Ramos (cell line): Measurements from ENCODE around the gene ADGRE1.
"Not testable (repeated sequence)": the region's sequence is repeated elsewhere in the genome, so short reads cannot be mapped to it uniquely, and the experiment has no call there.

Experiments used
- in situ Hi-C: fragments of 300-500 bp; cut with MboI; formaldehyde crosslinking; loops from one replicate; pipeline ENCODE4 v1.14.3; 2022; ENCODE audit warnings: low sequenced_read_pairs; ENCODE audit not compliant: unreplicated experiment

Gene ADGRE1, protein sequence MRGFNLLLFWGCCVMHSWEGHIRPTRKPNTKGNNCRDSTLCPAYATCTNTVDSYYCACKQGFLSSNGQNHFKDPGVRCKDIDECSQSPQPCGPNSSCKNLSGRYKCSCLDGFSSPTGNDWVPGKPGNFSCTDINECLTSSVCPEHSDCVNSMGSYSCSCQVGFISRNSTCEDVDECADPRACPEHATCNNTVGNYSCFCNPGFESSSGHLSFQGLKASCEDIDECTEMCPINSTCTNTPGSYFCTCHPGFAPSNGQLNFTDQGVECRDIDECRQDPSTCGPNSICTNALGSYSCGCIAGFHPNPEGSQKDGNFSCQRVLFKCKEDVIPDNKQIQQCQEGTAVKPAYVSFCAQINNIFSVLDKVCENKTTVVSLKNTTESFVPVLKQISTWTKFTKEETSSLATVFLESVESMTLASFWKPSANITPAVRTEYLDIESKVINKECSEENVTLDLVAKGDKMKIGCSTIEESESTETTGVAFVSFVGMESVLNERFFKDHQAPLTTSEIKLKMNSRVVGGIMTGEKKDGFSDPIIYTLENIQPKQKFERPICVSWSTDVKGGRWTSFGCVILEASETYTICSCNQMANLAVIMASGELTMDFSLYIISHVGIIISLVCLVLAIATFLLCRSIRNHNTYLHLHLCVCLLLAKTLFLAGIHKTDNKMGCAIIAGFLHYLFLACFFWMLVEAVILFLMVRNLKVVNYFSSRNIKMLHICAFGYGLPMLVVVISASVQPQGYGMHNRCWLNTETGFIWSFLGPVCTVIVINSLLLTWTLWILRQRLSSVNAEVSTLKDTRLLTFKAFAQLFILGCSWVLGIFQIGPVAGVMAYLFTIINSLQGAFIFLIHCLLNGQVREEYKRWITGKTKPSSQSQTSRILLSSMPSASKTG

DNA sequence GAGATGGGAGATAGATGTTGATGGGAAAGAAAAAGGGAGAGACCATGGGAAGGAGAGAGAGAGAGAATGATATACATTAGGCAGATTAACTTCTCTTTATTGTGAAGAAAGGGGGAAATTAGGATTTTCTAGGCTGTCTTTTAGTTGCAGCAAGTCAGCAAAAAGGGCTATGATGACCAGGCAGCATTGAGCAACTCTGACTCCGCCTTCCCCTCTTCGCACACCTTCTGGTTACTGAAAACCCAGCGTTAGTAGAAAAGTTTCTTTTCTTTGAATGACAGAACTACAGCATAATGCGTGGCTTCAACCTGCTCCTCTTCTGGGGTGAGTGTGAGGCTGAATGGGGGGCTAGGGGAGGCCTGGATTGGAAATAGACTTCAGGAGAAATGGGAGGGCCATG, at the start of gene ADGRE1:
ADGRE1 (plus strand) TSS at position 264 of the 400 bp plus-strand sequence; CDS start at position 294, 30 bp downstream.
- in situ Hi-C loops: no loop called here

DNA sequence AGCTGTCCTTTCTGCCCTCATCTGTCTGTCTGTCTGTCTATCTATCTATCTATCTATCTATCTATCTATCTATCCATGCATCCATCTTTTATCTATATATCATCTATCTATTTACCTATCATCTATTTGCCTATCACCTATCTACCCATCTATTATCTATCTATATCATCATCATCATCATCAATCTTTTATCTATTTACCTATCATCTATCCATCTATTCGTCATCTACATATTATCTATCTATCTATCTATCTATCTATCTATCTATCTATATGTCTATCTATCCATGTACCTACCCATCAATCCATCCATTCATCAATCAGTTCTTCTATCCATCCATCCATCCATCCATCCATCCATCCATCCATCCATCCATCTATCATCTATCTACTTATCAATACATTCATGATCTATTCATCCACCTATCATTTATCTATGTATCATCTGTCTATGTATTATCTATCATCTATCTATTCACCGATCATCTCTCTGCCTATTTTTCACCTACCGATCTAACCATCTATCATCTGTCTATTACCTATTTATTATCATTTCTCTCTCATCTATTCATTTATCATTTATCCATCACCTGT, 49.2 kb upstream of the ADGRE1 start:
- in situ Hi-C loops: no loop called here

DNA sequence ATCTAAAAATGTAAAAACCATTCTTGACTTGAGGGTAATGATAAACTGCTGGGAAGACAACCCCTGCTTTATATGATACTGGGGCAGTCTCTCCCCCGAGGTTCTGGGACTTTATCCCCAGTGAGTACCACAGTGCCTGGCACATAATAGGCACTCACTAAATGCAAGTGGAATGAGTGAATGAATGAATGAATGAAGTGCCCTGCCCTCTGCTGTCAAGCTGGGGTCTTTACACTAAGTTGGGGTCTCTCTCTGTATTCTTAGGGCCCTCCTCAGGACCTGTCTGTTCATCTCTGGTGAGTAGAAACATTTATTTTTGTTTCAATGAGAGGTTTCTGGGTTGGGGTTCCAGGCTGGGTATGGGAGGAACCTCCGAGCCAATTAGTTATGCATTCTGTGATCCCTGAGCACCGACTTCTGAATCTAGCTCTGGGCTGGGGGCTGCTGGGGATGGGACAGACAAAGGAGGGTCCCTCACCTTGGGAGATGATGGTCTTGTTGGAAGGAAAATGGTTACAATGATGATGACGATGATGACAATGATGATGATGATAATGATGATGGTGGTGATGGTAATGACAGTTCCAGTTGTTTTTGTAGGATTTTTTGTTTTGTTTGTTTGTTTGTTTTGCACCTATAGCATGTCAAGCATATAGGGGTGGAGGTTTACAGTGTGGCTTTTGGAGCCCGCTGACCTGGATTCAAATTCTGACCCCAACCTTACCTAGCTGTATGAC, 44.3 kb upstream of the ADGRE1 start:
- in situ Hi-C loops: no loop called here

DNA sequence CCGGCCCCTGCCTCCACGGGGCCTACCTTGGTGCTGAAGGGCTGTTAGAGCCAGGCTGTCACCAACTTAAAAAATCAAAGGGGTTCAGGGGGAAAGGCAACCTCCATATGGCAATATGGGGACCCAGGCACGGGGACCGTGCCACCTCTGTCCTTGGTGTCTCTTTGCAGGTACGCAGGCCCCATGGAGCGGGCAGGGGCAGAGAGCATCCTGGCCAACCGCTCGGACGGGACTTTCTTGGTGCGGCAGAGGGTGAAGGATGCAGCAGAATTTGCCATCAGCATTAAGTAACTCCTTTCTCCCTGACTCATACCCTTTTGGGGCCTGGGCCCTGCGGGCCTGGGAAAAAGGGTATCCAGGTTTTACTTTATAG, 39.6 kb upstream of the ADGRE1 start:
- in situ Hi-C loops: no loop called here

DNA sequence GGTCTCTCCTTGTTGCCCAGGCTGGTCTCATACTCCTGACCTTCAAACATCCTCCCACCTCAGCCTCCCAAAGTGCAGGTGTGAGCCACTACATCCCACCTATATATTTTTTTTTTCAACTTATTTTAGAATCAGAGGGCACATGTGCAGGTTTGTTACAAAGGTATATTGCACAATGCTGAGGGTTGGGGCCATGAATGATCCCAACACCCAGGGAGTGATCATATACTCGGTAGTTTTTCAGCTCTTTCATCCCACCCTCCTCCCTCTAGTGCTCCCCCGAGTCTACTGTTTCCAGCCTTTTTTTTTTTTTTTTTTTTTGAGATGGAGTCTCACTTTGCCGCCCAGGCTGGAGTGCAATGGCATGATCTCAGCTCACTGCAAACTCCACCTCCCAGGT, 38.4 kb upstream of the ADGRE1 start:
- in situ Hi-C loops: no loop called here

DNA sequence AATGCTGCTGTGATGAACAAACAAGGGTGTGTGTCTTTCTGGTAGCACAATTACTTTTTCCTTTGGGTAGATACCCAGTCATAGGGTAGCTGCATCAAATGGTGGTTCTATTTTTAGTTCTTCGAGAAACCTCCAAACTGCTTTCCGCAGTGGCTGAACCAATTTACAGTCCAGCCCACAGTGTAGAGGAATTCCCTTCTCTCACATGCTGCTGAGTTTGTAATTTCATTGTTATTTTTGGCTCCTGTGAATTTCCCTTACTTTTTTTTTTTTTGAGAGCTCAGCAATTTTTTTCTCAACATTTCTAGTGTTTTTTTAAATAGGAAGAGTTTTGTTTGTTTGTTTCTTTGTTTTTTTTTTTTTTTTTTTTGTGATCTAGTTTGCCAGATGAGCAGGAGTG, 37.5 kb upstream of the ADGRE1 start:
- in situ Hi-C loops: no loop called here

DNA sequence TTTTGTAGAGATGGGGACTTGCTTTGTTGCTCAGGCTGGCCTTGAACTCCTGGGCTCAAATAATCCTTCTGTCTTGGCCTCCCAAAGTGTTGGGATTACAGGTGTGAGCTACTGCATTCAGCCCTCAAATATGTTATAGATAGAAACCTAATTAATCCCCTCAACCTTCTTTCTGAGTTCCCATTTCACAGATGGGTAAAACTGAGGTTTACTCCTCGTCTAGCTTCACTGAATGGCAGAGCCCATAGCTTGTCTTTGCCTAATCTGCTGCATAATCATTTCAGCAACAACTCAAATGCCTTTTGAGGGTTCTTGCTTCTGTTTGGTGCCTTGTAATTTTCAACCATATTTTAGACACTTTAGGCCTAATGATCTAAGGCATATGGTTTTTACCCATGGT, 36.0 kb upstream of the ADGRE1 start:
- in situ Hi-C loops: no loop called here

DNA sequence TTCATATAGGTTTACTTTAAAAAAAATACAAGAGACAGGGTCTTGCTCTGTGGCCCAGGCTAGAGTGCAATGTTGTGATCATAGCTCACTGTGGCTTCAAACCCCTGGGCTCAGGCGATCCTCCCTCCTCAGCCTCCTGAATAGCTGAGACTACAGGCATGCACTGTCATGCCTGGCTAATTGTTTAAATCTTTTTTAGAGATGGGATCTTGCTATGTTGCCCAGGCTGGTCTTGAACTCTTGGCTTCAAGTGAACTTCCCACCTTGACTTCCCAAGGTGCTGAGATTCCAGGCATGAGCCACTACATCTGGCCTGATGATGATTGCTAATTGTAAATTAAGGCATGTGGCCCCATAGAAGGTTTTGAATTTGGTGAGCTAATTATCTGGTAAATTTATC, 35.4 kb upstream of the ADGRE1 start:
- in situ Hi-C loops: no loop called here

DNA sequence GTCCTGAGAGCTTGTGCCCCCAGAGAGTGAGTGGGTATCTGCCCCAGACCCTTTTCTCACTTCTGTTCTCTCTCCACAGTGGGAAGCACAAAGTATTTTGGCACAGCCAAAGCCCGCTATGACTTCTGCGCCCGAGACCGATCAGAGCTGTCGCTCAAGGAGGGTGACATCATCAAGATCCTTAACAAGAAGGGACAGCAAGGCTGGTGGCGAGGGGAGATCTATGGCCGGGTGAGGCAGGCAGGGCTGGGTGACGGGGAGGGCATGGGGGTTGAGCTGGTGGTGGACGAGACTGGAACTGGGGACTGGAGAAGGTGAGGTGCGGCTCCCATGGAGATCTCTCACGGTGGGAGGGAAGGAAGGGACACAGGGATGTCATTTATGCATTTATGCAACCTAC, 33.5 kb upstream of the ADGRE1 start:
- in situ Hi-C loops: no loop called here

DNA sequence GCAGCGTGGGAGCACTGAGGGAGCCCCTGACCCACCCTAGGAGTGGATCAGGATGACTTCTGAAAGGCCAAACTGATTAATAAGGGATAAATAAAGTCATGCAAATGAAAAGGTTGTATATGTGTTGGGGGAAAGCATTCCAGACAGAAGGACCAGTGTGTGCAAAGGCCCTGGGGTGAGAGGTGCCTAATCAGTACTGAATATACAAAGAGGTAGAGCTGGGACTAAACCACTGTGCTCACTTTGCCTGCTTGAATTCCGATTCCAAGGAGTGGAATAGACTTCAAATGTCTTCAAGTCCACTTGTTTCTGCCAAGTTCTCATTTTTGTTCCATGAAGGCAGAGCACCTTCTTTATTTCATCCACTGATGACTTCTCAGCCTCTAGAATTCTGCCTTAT, 32.6 kb upstream of the ADGRE1 start:
- in situ Hi-C loops: no loop called here

DNA sequence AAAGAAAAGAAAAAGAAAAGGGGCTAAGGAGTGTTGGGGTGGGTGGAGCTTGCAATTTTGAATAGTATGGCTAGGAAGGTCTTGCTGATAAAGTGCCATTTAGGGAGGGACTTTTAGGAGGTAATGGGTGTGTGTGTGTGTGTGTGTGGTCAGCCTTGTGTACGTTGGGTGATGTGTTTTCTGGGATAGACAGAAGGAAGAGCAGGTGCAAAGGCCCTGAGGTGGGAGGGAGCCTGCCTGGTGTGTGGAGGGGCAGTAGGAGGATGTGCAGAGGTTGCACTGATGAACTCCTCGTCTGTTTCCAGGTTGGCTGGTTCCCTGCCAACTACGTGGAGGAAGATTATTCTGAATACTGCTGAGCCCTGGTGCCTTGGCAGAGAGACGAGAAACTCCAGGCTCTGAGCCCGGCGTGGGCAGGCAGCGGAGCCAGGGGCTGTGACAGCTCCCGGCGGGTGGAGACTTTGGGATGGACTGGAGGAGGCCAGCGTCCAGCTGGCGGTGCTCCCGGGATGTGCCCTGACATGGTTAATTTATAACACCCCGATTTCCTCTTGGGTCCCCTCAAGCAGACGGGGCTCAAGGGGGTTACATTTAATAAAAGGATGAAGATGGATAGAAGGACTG, 30.5 kb upstream of the ADGRE1 start:
- in situ Hi-C loops: no loop called here

DNA sequence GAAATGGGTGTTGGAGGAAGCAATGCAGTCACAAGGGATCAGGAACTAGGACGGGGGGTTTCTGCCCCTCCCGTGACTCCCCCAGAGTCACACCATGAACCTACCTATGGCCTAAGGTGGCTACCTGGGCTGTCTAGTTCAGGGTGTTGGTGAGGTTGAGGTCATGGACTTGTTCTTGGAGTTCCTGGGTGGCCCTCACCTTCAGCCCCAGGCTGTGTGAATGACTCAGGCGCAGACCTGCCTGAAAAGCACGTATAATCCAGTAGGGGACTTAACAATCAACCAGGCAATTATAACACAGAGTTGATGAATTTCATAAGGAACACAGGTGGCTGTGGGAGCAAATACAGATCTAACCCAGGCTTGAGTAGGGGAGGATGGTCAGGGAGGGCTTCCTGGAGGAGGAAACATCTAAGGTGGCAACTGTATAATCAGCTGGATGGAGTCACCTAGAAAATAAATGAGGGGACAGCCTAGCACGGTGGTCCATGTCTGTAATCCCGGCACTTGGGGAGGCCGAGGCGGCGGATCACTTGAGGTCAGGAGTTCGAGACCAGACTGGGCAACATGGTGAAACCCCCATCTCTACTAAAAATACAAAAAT, 25.6 kb upstream of the ADGRE1 start:
- in situ Hi-C loops: loop anchor here (5.0 kb wide), 2 partner anchors 124 to 344 kb away; partner anchors contain the start of genes GPR108 and TRIP10

DNA sequence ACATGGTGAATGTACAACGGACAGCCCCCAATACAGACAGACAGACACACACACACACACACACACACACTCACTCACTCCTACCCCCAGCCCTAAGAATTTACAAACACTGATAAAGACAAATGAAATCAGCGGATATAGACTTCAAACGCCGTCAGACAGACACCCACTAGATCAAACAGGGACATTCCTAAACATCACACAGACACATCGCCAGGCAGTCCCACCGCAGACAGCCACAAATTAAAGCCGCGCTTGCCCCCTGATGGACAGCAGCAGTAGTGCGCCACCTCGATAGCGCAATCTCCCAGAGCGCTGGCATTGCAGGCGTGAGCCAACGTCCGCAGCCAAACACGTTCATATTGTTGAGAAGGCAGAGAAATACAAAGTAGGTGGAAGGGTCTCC, 24.7 kb upstream of the ADGRE1 start:
- in situ Hi-C loops: loop anchor here (5.0 kb wide), 2 partner anchors 125 to 345 kb away; partner anchors contain the start of genes GPR108 and TRIP10

DNA sequence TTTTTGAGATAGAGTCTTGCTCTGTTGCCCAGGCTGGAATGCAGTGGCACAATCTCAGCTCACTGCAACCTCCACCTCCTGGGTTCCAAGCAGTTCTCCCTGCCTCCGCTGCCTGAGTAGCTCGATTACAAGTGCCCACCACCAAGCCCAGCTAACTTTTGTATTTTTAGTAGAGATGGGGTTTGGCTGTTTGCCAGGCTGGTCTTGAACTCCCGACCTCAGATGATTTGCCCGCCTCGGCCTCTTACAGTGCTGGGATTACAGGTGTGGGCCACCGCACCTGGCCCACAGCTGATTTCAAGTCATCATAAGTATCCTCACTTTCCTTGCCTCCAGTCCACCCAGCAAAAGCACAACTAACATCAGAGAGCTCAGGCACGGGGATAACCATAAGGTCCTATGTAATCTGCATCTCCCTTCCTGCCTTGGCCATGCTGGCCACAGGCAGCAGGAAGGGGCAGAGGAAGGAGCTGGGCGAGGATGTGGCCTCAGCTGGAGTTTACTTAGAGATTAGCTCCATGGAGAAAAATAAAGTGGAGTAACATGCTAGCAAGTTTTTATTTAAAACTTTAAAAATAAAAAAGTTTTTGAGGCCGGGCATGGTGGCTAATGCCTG, 22.9 kb upstream of the ADGRE1 start:
- in situ Hi-C loops: loop anchor here (5.0 kb wide), 2 partner anchors 127 to 347 kb away; partner anchors contain the start of genes GPR108 and TRIP10

DNA sequence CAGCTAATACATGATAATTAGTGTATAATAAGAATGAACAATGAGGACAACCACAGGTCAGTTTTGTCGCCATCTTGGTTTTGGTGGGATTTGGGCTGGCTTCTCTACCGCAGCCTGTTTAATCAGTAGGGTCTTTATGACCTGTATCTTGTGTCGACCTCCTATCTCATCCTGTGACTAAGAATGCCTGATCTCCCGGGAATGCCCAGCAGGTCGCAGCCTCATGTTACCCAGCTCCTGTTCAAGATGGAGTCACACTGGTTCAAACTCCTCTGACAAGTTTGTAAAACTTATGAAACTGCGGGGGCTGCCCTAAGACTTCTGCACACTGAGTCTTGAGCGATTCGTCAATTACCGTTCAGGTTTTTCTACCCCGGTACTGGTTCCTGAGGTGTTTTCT, 21.5 kb upstream of the ADGRE1 start:
- in situ Hi-C loops: no loop called here

DNA sequence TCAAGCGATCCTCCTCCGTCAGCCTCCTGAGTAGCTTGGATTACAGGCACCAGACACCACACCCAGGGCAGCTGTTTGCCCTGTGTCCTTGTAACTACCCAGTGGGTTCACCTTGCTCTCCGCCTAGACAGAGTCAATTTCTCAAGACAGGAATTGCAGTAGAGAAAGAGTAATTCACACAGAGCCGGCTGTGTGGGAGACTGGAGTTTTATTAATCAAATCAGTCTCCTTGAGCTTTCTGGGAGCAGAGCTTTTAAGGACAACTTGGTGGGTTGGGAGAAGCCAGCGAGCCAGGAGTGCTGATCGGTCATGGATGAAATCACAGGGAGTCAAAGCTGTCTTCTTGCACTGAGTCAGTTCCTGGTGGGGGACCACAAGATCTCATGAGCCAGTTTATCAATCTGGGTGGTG, 20.6 kb upstream of the ADGRE1 start:
- in situ Hi-C loops: no loop called here

DNA sequence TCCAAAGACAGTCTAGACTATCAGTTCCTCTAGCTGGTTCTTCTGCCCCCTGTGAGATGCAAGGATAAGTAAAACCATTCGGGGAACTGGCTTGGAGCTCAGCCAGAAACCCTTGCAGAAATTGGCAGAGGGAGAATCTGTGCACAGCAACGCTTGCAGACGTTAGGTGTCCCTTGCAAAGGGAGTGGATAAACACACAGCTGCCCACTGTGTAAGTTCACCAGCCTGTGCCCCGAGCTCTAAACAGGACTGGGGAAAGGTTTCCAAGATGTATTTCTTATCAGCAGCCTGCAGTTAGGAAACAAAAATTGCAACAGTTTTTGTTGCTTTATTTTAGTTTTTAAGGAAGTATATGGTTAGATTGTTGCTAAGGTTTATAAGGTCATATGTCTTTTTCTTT, 19.0 kb upstream of the ADGRE1 start:
- in situ Hi-C loops: no loop called here

DNA sequence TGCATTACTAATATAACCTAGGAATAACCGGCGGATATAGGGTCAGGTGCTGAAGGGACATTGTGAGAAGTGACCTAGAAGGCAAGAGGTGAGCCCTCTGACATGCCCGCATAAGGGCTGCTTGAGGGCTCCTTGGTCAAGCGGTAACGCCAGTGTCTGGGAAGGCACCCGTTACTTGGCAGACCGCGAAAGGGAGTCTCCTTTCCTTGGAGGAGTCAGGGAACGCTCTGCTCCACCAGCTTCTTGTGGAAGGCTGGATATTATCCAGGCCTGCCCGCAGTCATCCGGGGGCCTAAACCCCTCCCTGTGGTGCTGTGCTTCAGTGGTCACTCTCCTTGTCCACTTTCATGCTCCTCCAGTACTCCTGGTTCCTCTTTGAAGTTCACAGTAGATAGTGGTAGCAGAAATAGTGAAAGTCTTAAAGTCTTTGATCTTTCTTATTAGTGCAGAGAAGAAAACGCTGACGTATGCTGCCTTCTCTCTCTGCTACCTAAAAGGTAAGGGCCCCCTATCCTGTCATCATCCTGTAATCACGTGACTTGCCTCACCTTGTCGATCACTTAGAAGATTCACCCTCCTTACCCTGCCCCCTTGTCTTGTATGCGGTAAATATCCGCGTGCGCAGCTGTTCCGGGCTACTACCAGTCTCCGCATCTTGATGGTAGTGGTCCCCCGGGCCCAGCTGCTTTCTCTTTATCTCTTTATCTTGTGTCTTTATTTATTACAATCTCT, 18.1 kb upstream of the ADGRE1 start:
- in situ Hi-C loops: not testable (repeated sequence)
